GM19463 (cell line): ENCODE measurements around the gene TMEM218.
"Not testable (repeated sequence)": the region's sequence is repeated elsewhere in the genome, so short reads cannot be mapped to it uniquely, and the experiment has no call there.

Experiments
- ATAC-seq: cut with Tn5 transposase; IDR thresholded peaks from one replicate; pipeline ENCODE4 v1.9.1; 2021; ENCODE audit warnings: mild to moderate bottlenecking, moderate library complexity; ENCODE audit not compliant: unreplicated experiment

Gene TMEM218

GRCh38 chr11:125091247-125091876 lies 20.1 kb downstream of the TMEM218 start:
- ATAC-seq, result no peak

GRCh38 chr11:125090816-125091215 lies 20.6 kb downstream of the TMEM218 start:
- ATAC-seq, result no peak

- ATAC-seq, result not testable (repeated sequence)
Observed at GRCh38 chr11:125090151-125090550, 21.3 kb downstream of the TMEM218 start.

- not testable (repeated sequence) for ATAC-seq
Observed at GRCh38 chr11:125089481-125089880, 21.9 kb downstream of the TMEM218 start.

- ATAC-seq, result no peak
Observed at GRCh38 chr11:125088576-125089455, 22.6 kb downstream of the TMEM218 start.

- ATAC-seq, result no peak
Observed at GRCh38 chr11:125088123-125088522, 23.3 kb downstream of the TMEM218 start.

- ATAC-seq, result no peak
Observed at GRCh38 chr11:125086633-125087296, 24.7 kb downstream of the TMEM218 start.

- no peak for ATAC-seq
Observed at GRCh38 chr11:125085301-125086081, 25.9 kb downstream of the TMEM218 start.

- ATAC-seq, result no peak
Observed at GRCh38 chr11:125084761-125085231, 26.6 kb downstream of the TMEM218 start.

- no peak for ATAC-seq
Observed at GRCh38 chr11:125084057-125084416, 27.4 kb downstream of the TMEM218 start.

- ATAC-seq, result no peak
Observed at GRCh38 chr11:125083312-125084056, 27.9 kb downstream of the TMEM218 start.

GRCh38 chr11:125082611-125083311 lies 28.7 kb downstream of the TMEM218 start:
- no peak for ATAC-seq

- ATAC-seq, result no peak
Observed at GRCh38 chr11:125082040-125082439, 29.4 kb downstream of the TMEM218 start.

- no peak for ATAC-seq
Observed at GRCh38 chr11:125081098-125081798, 30.2 kb downstream of the TMEM218 start.

GRCh38 chr11:125080531-125080911 lies 30.9 kb downstream of the TMEM218 start:
- ATAC-seq, result no peak

GRCh38 chr11:125079878-125080530 lies 31.4 kb downstream of the TMEM218 start:
- no peak for ATAC-seq

- ATAC-seq, result no peak
Observed at GRCh38 chr11:125079151-125079877, 32.1 kb downstream of the TMEM218 start.
